ENCODE results near the gene ESYT3.

DNA sequence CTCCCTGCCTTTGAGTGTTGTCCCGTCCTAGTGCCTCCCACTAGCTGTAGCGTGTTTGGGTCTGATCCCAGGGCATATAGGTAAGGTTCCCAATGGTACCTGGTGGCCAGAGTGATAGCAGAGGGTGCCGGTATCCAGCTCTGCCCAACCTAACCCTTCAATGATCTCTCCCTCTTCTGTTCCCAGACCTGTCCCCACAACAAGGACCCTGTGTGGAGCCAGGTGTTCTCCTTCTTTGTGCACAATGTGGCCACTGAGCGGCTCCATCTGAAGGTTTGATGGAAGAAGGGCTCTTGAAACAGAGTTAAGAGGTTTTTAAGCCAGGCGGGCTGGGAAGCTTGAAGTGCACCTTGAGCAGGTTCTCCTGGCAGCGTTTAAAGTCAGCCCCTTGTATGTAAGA is 35.5 kb downstream of the ESYT3 start:
- no peak for TF ChIP-seq EP300 (IDR thresholded peaks at IDR 0.05; ENCODE audit: borderline replicate concordance)
- no peak for TF ChIP-seq FOXM1 (IDR thresholded peaks at IDR 0.05; ENCODE audit: borderline replicate concordance, low read depth)
- no peak for TF ChIP-seq TEAD4 (IDR thresholded peaks at IDR 0.05)

Data from Ishikawa (cell line).